C4-2B (cell line): ENCODE results near the gene VPS13C.

Experiments used
- H3K27ac ChIP-seq: fragments of 450-650 bp; 2 replicates; pipeline ENCODE4 v1.5.1; 2017
- ZFX ChIP-seq: fragments of 450-650 bp; IDR thresholded peaks from 2 replicates; pipeline ENCODE4 v1.6.1; 2017
- TF ChIP-seq, protein P1 (sequence below): fragments of 450-650 bp; conservative IDR thresholded peaks from 2 replicates; pipeline ENCODE4 v1.5.1; 2017; ENCODE audit warnings: mild to moderate bottlenecking

Gene VPS13C

DNA sequence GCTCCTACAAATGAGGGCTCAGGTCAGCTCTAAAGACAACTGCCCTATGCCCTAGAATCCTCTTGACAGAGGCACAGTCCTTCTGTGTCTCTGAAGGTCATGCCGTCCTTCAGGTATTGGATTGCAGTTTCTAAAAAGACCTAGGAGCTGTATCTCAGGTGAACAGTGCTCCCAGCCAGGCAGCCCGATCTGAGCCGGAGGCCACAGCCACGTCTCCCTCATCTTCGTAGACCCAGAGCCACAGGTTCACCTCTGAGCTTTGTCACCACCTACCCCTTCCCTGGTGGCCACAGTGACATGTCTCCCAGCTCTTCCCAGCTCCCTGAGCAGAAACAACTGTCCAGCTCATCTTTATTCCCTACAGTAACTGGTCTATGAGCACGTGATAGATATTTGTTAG, 228.0 kb downstream of the VPS13C start:
- TF ChIP-seq, protein P1, sequence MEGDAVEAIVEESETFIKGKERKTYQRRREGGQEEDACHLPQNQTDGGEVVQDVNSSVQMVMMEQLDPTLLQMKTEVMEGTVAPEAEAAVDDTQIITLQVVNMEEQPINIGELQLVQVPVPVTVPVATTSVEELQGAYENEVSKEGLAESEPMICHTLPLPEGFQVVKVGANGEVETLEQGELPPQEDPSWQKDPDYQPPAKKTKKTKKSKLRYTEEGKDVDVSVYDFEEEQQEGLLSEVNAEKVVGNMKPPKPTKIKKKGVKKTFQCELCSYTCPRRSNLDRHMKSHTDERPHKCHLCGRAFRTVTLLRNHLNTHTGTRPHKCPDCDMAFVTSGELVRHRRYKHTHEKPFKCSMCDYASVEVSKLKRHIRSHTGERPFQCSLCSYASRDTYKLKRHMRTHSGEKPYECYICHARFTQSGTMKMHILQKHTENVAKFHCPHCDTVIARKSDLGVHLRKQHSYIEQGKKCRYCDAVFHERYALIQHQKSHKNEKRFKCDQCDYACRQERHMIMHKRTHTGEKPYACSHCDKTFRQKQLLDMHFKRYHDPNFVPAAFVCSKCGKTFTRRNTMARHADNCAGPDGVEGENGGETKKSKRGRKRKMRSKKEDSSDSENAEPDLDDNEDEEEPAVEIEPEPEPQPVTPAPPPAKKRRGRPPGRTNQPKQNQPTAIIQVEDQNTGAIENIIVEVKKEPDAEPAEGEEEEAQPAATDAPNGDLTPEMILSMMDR = no peak
- TF ChIP-seq ZFX = no peak
- H3K27ac ChIP-seq = no peak overlapping the region; the same call in 1 of the 2 replicates

DNA sequence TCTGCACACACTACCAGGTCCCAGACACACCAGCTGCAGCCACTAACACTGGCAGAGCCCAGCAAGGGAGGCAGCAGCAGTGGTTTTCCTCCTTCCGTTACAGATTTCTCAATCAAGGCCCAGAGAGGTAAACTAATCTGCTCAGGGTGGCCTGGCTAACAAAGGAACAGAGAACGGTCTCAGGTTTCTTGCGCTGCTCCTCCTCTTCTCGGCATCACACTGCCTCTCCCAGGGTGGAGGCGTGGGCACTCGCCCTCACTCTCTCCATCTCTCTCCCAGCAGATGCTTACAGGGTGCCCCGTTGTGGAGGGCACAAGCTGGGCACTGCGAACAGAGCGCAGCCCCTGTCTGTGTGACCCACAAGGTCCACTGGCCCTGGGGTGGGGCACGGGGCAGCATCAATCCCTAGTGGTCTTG, 228.7 kb downstream of the VPS13C start:
- no peak for TF ChIP-seq ZFX
- TF ChIP-seq, protein P1 = no peak
- H3K27ac ChIP-seq = no peak overlapping the region; the same call in 1 of the 2 replicates

DNA sequence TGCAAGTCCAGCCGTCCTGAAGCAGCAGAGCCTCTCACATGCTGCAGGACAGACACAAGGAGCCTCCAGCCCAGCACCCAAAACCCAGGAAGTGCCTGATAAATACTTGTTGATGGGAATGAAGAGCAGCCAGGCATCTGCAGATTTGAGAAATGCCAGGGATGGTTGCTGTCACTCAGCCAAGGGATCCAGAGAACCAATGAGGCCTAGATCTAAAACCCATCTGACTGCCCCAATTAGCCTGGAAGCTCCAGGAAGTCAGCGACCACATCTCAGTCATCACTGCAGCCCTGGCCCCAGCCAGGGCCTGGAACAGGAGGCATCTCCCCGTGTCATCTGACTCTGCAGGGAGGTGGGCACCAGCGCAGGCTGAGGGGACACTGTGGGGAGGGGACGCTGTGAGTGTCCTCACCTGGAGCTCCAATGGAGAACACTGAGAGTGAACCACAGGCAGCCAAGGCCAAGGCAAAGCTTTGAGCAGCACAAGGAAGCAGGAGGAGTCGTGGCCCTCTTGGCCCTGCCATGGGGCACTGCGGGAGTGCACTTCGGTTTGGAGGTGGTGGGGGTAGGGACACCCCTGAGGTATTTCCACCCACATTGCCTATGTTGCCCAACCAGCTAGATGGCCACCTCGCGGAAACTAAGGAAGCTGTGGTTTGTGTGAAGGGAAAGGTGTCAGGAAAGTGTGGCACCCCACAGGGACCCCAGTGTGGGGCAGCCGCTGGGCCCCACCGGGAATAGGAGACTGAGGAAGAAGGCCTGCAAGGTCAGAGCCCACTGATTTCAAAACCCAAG, 229.5 kb downstream of the VPS13C start:
- no peak for TF ChIP-seq ZFX
- TF ChIP-seq, protein P1 = no peak
- H3K27ac ChIP-seq = no peak overlapping the region; the same call in 1 of the 2 replicates

DNA sequence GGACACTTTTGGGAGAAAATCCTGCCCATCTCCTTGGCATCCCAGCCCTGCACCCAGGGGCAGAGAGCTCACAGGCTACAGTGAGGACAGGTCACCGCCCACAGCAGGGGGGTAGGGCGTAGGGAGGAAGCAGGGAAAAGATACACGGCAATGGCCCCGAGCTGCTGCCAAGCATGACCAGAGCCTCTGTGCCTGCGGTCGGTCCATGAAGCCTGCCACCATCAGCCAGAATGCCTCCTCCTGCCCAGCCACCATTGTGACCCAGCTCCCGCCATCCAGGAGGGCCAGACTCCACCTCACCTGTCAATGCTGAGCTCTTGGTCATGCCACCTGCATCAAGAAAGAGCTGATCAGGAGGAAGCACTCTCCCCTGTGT, 230.7 kb downstream of the VPS13C start:
- no peak overlapping the region for H3K27ac ChIP-seq
- TF ChIP-seq, protein P1 = no peak
- TF ChIP-seq ZFX = no peak

DNA sequence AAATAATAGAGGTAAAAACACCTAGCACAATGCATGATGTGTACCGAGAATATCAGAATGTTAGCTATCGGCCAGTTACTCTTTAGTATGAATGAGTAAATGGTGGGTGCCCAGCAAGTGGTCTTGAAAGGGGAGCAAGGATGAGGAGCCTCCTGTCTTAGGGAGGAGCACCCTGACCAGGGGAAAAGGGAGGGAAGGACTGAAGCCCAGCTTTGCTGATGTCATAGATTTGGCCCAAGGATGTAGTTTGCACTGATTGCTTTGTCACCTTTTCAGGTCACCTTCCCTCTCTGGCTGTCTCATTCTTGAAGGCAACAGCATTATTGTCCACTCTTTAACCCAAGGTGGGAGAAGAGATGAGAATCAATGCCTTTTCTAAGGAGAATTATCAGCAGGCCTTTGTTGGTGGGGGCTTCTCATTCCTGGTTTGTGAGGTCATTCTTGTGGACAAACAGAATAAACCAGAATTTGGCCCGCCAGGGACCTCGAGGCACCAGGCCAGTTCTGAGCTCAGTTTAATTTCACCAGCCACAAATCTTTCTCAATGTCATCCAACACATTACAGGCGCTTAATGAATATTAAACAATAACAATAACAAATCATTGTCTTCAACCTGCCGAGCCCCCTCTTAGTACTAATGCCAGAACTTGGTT, 231.3 kb downstream of the VPS13C start:
- TF ChIP-seq, protein P1 = no peak
- no peak for TF ChIP-seq ZFX
- H3K27ac ChIP-seq = no peak overlapping the region

DNA sequence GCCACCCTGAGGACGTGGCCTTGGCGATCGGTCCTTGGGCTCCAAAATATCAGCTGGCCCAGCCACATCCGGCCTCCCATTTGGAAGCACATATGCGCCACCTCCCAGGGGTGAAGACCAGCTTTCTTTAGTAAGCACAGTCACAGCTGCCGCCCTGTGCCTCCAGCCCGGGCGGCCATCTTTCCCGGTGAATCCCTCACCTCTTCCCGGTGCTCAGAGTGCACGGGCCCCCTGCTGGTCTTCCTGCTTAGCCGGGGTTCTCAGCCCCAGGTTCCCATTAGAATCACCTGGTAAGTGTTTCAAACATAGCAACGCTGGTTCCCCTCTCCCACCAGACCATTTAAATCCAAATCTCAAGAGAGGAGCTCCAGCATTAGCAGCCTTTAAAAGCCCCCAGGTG, 232.2 kb downstream of the VPS13C start:
- no peak for TF ChIP-seq ZFX
- TF ChIP-seq, protein P1 = no peak; the same call in 1 of the 2 replicates
- no peak overlapping the region for H3K27ac ChIP-seq

DNA sequence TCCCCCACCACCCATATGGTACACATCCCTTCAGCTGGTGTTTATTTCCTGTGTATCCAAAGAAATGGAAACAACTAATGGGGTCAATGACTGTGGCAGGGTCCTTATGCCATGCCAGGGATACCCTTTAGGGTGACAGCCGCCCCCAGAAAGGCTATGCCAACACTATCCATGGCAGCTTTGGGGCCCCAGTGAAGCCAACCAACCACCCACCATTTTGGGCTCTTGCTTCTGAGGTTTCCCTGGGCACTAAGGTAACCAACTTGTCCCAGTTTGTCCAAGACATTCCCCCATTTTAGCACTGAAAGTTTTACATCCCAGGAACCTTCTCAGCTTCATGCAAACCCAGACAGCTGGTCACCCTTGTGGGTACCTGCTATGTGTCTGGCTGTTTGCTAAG, 233.1 kb downstream of the VPS13C start:
- H3K27ac ChIP-seq = no peak overlapping the region
- TF ChIP-seq ZFX = no peak
- TF ChIP-seq, protein P1 = no peak
